ENCODE results near the gene KDM2B.
"Not testable (repeated sequence)": the region's sequence is repeated elsewhere in the genome, so short reads cannot be mapped to it uniquely, and the experiment has no call there.

Gene KDM2B

DNA sequence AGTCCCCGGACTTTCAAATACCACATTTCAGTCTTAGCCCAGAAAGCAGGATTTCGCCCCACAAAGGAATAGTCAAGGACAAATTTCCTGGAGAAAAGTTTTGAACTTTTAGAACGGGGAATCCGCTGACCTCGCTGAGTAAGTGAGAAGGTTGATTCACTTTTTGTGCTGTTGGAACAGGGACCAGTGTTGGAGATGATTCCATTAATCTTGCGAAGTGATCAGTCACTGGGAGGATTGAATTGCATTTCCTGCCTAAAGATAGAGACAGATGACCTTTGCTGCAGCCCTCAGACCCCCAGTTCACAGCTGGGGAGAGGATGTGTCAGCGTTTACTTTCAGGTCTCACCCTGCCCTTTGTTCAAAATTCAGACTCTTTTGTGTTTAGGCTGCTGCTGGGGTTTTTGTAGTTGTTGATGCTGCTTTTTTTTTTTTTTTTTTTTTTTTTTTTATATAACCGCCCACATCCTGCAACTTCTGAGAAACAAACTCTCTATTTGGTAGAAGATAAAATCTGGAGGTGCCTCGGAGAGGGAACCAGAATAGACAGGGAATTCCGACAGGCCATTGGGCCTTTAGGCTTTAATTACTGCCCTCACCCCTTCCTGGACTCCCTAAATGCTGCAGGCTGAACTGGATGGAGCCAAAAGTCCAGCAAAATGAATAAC lies 9.8 kb upstream of the KDM2B start:
- in situ Hi-C loops (cut with HindIII; ENCODE audit: low sequenced_read_pairs): no loop called here

- in situ Hi-C loops (cut with HindIII; ENCODE audit: low sequenced_read_pairs): not testable (repeated sequence)
These were observed 4.1 kb upstream of the KDM2B start for GRCh38 chr12:121584885-121585284.

- in situ Hi-C loops (cut with HindIII; ENCODE audit: low sequenced_read_pairs): not testable (repeated sequence)
These were observed 2.5 kb upstream of the KDM2B start for GRCh38 chr12:121583334-121583661.

DNA sequence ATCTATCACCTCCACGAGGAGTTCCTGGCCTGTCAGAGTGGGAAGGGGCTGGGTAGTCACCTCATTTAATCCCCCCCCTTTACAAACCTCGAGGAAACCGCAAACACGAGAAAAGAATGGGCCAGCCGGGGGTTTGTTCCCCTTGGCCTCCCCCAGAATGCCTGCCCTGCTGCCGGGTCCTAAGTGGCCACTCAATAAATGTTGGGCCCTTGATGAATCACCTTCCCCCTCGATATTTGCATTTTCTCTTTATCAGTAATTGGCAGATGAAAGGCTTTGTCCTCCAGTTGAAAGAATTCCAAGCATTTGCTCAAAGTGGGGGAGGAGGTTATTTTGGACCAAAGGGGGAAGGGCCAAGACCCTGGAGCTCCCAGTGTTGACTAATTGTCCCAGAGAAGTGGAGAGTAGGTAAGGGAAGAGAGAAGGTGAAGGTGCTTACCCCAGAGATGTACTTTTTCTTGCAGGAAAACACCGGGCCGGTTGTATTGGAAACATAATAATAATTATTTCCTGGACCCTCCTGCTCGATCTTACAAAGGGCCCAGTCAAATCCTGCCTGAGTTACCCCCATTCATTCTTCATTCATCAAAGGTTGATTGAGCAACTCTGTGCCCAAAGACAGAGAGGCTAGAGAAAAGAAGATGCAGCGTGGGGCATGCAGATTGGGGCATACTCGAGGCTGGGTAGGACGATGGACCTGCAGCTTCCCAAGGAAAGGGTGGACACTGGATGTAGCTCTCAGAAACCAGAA lies 1.9 kb upstream of the KDM2B start:
- in situ Hi-C loops (cut with HindIII; ENCODE audit: low sequenced_read_pairs): no loop called here

GRCh38 chr12:121581686-121582429 lies 1.0 kb upstream of the KDM2B start:
- in situ Hi-C loops (cut with HindIII; ENCODE audit: low sequenced_read_pairs): no loop called here

GRCh38 chr12:121579981-121580868 lies 598 bp downstream of the KDM2B start:
- in situ Hi-C loops (cut with HindIII; ENCODE audit: low sequenced_read_pairs): loop anchor here (5.0 kb wide), 1 partner anchor 37 kb away; no protein-coding TSS in a partner anchor

GRCh38 chr12:121579190-121579791 lies 1.5 kb downstream of the KDM2B start:
- in situ Hi-C loops (cut with HindIII; ENCODE audit: low sequenced_read_pairs): loop anchor here (5.0 kb wide), 1 partner anchor 38 kb away; no protein-coding TSS in a partner anchor

DNA sequence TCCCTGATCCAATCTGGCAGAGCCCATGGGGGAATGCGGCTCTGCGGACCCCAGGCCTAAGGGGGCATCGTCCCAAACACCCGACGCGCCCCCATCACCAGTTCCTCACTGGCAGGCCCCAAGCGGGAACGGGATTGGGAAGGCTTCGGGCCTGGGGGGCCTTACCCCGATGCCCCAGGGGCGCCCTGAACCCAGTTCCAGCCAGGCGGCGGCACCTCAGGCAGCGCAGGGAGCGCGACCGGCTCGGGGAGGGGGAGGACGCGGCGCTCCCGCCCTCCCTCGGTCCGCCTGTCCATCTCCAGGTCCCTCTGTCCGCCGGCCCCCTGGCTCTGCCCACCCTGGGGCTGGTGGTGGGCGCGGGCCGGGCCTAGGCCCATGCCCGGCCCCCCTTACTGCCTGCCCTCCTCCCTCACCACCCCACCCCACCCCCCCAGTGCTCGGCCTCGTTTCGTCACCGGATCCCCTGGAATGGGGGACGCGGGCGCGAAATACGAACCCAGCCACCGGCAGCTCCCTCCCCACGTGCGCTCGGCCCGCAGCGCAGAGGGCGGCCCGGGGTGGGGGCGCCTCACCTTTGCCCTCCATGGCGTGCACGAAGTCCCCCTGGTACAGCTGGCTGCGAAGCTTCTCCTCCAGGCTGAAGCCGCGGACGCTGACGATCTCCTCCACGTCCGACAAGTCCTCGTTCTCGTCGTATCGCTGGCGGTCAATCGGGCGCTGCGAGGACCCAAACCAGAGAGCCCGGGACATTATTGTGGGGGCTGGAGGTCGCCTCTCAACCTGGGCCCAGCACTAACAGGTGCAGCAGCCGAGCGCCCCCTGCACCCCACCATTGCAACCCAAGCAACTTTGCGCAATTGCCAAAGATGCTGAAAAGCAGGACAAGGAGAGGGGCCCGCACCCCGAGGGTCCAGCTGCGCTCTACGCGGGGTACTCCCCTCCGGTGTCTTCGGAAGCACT lies 2.3 kb downstream of the KDM2B start:
- in situ Hi-C loops (cut with HindIII; ENCODE audit: low sequenced_read_pairs): loop anchor here (5.0 kb wide), 1 partner anchor 39 kb away; no protein-coding TSS in a partner anchor

- in situ Hi-C loops (cut with HindIII; ENCODE audit: low sequenced_read_pairs): loop anchor here (5.0 kb wide), 1 partner anchor 40 kb away; no protein-coding TSS in a partner anchor
These were observed 3.2 kb downstream of the KDM2B start for GRCh38 chr12:121577443-121578180.

DNA sequence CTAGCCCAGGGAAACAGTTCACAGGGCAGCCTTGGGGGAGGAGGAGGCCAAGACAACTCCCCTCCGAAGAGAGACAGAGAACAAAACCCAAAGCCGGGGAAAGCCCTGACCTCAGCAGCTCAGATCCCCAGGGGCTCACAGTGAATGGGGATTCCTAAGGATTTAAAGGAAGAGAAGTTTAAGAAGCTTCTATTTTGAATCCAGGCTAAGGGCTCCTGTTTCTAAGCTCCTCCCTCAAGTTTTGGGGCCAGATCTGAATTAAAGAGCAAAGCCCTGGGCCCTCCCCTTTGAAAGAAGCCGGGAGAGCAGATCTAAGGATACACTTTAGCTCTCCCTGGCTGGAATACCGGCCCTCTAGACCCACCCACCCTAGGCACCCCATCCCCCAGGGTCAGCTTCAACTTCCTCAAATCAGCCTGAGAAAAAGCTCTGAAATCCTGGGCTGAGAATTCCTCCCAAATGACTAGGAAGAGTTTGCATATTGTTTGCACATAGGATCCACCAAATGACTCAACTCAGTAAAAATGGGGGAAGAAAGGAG lies 3.9 kb downstream of the KDM2B start:
- in situ Hi-C loops (cut with HindIII; ENCODE audit: low sequenced_read_pairs): loop anchor here (5.0 kb wide), 1 partner anchor 40 kb away; no protein-coding TSS in a partner anchor

DNA sequence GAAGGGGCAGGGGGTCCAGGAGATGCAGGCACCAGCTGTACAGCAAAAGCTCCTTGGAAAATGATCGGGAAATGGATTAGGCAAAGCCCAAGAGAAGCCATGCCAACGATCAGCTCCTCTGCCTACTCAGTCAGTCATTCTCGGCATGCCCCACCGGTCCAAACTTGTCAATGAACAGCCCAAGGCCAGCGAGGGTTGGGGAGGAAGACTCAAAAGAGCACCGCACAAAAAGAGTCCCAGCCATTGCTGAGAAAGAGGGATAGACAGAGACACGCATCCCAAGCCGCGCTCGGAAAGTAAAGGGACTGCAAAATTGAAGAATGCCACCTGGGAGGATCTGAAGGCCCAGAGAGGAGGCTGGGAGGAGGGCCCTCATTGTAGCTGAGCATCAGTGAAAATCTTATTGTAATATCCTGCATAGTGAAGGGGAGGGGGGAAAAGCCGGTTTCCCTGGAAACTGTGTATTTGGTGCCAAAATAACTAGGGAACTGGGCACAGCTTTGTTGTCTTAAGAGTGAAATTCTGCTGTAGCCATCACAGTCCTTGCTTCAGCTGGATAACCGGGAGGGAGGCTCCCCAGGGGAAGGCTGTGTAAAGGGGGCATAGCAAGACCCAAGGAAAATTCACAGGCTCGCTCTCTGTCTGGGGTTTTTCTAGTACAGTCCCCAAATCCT lies 4.7 kb downstream of the KDM2B start:
- in situ Hi-C loops (cut with HindIII; ENCODE audit: low sequenced_read_pairs): loop anchor here (5.0 kb wide), 1 partner anchor 41 kb away; no protein-coding TSS in a partner anchor

DNA sequence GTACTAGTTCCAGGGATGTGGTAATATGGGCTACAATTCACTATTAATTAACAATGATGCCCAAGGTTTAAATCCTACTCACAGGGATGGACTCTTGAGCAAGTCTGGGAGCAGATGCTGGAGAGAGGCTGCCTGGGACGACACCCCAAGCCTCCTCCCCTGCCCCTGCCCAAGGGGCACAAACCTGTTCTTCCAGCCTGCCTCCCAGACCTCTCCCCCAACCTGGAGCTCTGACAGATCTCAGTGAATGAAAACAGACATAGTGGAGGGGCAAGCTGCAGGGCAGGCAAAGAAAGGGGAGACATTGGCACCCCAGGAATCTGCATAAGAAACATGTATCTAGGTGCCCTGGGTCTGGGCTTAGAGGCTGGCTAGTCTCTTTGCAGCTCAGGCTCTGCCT lies 5.8 kb downstream of the KDM2B start:
- in situ Hi-C loops (cut with HindIII; ENCODE audit: low sequenced_read_pairs): loop anchor here (5.0 kb wide), 1 partner anchor 42 kb away; no protein-coding TSS in a partner anchor

DNA sequence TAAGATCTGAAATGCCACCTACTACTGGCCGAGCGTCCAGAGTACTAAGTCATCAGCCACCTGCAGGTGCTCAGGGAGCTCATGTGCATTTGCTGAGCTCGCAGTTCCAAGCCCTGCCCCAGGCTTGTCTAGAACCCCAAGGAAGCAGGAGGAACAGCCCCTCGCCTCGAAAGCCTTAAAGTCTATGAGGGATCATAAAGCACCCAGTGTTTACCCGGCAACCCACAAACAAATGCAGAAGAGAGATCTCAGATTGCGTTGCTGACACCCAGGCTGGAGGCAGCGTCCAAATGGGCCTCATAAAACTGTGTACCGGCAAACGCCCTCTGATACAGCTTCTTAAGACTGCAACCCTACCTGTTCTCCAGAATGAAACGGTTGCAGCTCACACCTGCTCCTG lies 6.8 kb downstream of the KDM2B start:
- in situ Hi-C loops (cut with HindIII; ENCODE audit: low sequenced_read_pairs): loop anchor here (25.0 kb wide), 1 partner anchor 138 kb away; the partner anchor contains the start of gene TMEM120B

DNA sequence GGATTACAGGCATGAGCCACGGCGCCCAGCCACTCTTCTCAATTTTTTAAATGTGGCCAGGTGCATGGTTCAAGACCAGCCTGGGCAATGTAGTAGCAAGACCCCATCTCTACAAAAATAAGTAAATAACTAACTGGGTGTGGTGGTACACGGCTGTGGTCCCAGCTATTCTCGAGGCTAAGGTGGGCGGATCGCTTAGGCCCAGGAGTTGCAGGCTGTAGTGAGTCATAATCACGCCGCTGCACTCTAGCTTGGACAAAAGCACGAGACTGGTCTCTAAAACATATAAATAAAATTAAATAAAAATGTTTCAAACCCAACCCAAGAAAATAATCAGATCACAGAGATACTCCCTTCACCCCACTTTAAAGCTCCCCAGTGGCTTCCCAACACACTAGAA lies 8.9 kb downstream of the KDM2B start:
- in situ Hi-C loops (cut with HindIII; ENCODE audit: low sequenced_read_pairs): loop anchor here (25.0 kb wide), 1 partner anchor 140 kb away; the partner anchor contains the start of gene TMEM120B

- in situ Hi-C loops (cut with HindIII; ENCODE audit: low sequenced_read_pairs): loop anchor here (25.0 kb wide), 1 partner anchor 142 kb away; the partner anchor contains the start of gene TMEM120B
These were observed 10.1 kb downstream of the KDM2B start for GRCh38 chr12:121570467-121571283.
